ENCODE data around the gene STC2.

Gene STC2

DNA sequence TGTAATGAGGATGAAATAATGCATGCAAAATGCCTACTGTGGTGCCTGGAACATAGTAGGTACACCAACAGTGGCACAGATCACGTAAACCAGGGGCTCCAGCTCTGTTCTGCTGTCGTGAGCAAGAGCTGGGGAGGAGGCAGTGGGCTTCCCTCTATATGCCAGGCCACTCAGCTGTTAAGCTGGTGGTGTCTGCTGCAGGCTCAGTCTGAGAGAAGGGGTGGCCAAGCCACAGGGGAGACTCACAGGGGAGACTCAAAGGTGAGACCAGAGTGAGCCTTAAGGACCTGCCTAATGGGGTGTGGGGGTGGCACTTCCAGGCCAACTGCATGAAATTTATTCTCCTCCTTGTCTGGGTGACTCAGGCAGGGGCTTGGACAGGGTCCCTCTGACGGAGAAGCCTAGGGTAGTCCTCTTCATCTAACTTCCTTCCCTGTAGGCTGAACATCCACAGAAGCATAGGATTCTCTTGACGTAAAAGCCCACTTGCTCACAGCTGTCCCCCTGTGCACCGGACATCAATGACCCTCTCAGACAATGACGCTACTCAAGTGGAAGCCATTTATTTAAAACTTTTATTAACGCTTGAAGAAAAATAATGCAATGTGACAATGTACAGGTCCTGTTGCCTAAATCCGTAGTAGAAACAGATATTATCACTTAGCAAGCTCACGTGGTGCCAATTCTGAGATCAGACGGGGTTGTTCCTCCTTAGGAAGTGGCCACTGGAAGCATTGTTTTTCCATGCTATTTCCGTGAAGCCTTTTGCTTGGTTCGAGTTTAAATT, 13.9 kb downstream of the STC2 start:
- DNase-seq (ENCODE audit: low spot score) = no peak

- no peak for DNase-seq (ENCODE audit: low spot score)
These were observed 14.8 kb downstream of the STC2 start for GRCh38 chr5:173313351-173313801.

- no peak for DNase-seq (ENCODE audit: low spot score)
These were observed 15.4 kb downstream of the STC2 start for GRCh38 chr5:173312821-173313220.

DNA sequence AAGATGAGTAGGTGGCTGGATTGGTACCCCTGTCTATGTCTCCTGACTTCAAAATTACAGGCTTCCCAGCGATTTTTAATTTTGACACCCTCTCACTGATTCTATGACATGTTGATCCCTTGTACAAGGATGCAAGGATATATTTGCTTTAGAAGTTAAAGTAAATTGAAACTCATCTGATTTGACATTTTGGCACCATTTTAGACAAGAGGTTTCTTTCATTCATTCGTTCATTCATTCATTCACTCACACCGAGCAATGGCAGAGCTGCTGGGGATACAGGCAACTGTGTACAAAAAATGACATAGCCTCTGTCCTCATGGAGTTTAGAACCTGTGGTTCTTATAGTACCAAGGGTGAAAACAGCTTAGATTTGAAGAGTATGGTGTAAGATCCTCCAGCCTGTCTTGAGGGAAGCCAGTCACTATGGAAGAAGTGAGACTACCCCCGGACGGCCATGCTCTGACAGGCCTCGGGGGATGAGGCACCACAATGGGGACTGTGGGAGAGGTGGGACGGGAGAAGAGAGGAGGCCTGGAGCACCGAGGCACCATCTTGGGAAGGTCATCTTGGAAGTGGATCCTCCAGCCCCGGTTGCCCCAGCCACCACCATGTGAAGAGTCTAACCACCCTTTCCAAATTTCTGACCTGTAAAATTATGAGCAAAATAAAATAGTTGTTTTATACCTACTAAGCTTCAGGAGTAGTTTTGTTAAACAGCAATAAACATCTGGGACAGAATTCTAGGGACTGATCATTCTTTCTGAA, 16.2 kb downstream of the STC2 start:
- no peak for DNase-seq (ENCODE audit: low spot score)

- DNase-seq (ENCODE audit: low spot score) = peak; percentile 60
These were observed 17.1 kb downstream of the STC2 start for GRCh38 chr5:173310861-173311785.

DNA sequence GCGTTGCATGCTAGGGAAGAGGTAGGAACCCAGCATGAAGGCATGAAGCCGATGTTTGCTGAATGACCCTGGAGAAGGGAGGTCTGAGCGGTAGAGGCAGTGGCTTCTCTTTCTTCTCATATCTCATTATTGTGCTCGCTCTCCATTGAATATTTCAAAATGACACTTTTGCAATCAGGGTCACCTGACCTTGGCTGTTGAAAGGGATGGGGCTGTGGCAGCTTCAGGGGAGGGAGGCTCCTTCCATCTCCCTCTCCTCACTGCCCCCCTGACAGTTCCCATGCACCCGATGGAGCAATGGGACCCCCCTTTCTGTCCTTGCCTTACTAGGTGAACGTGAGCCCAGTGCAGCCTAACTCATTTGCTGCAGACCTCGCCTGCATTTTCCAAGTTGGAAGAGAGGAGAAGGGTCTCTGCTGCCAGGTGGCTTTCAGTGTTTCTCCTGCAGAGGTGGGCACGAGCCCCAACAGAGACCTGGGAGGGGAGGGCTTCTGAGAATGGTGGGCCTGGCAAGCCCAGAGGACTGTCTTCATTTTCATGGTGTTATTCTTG, 17.9 kb downstream of the STC2 start:
- no peak for DNase-seq (ENCODE audit: low spot score)

DNA sequence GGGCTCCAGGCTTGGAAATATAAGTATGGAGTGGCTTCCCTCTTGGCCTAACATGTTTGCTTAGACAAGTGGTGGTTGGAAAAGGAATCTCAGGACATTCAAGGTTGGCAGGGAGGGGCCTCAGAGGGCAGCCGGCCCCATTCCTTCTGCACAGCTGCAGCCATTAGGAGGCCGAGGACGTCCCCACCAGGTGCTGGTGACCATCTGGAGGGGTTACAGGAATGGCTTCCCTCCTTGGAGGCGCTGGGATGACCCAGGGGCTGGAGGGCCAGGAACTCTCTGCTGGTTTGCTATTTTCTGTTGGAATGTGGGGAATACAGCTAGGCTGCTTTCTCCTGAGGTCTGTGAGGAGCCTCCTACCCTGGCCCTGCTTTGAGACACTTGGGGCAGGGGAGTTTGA, 18.5 kb downstream of the STC2 start:
- no peak for DNase-seq (ENCODE audit: low spot score)

- no peak for DNase-seq (ENCODE audit: low spot score)
These were observed 20.0 kb downstream of the STC2 start for GRCh38 chr5:173308226-173308625.

GRCh38 chr5:173307695-173308094, 20.5 kb downstream of the STC2 start:
- no peak for DNase-seq (ENCODE audit: low spot score)

DNA sequence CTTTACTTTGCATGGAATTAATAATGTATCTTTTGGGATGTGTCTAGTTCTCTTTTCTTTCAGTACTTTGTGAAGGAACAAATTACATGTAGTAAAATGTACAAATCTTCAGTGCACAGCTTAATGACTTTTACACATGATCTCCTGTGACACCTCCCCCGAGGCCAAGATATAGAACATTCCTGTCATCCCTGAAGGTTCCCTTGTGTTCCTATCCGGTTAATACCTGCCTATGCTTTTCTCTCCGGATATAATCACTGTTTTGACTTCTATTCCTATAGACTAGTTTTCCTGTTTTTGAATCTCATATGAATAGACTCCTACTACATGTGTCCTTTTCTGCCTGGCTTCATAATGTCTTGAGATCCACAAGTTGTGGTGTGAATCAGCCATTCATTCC, 21.5 kb downstream of the STC2 start:
- DNase-seq (ENCODE audit: low spot score) = no peak

GRCh38 chr5:173304591-173304988, 23.6 kb downstream of the STC2 start:
- no peak for DNase-seq (ENCODE audit: low spot score)

GRCh38 chr5:173303878-173304590, 24.2 kb downstream of the STC2 start:
- no peak for DNase-seq (ENCODE audit: low spot score)

- DNase-seq (ENCODE audit: low spot score) = no peak
These were observed 25.6 kb downstream of the STC2 start for GRCh38 chr5:173302546-173303155.

DNA sequence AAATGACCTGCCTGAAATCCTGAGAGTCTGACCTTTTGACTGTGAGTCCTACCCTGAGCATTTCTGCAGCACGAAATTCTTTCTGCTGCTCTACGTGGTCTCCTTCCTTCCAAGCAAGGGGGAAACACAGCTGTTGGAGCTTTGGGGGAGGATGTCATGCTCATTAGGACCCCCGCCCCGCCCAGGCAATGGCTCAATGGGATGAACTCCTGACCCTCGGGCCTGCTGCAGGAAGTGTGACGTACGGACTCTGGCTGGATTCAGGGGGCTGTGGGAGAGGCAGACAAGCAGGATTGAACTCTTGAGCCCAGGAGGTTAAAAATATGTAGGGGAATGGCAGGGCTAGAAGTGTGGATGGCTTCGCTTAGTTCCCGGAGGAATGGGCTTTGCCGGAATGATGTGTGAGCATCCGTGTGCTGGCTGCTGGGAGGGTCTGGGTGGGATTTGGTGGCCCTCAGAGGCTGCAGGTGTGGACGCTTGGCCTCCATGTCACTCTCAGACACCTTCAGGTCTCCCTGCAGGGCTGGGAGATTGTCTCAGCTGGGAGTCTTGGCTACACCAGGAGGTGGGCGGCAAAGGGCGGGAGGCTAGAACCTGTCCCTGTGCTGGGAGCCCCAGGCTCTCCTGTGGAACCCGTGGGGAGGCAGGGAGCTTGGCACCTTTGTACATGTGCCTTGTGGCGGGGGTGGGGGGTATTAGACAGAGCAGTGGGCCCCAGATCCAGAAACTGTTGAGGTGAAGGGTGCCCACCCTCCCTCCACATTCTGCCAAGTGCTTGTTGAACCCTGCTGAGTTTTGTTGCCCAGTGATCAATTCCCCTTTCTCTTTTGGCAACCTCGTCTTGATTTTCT, 26.3 kb downstream of the STC2 start:
- no peak for DNase-seq (ENCODE audit: low spot score)

- DNase-seq (ENCODE audit: low spot score) = no peak
These were observed 27.7 kb downstream of the STC2 start for GRCh38 chr5:173300389-173301047.

DNA sequence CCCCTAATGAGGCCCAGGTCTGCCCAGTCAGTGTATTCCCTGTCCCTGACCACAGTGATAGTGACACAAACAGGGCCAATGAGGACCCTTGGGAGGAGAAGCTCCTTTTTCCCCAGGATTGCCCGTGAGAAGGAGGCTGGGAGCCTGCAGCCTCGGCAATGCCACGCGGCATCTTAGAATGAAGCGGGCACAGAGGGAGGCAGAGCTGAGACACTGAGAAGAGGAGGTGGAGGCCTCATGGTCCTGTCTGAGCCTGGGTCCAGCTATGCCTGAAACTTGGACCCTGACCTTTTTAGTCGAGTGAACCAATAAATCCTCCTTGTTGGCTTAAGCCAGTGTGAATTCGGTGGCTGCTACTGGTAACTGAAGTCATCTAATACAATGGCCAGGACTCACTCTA, 28.4 kb downstream of the STC2 start:
- no peak for DNase-seq (ENCODE audit: low spot score)

- no peak for DNase-seq (ENCODE audit: low spot score)
These were observed 29.8 kb downstream of the STC2 start for GRCh38 chr5:173298213-173298926.

- no peak for DNase-seq (ENCODE audit: low spot score)
These were observed 30.4 kb downstream of the STC2 start for GRCh38 chr5:173297813-173298212.
